Astrocyte (in vitro differentiated cells and primary cell): ENCODE measurements around the gene TOB1.

Experiments
- EZH2 ChIP-seq: IDR thresholded peaks from 2 replicates; pipeline ENCODE4 v1.6.1; 2012; ENCODE audit warnings: mild to moderate bottlenecking, low read length, inconsistent platforms; ENCODE audit not compliant: insufficient read depth
- TF ChIP-seq, protein P1 (sequence below): IDR thresholded peaks from 2 replicates; pipeline ENCODE4 v1.5.1; 2011; ENCODE audit warnings: low read depth, mild to moderate bottlenecking, inconsistent platforms, low read length, moderate library complexity; ENCODE audit not compliant: insufficient read depth

- TF ChIP-seq, protein P1, sequence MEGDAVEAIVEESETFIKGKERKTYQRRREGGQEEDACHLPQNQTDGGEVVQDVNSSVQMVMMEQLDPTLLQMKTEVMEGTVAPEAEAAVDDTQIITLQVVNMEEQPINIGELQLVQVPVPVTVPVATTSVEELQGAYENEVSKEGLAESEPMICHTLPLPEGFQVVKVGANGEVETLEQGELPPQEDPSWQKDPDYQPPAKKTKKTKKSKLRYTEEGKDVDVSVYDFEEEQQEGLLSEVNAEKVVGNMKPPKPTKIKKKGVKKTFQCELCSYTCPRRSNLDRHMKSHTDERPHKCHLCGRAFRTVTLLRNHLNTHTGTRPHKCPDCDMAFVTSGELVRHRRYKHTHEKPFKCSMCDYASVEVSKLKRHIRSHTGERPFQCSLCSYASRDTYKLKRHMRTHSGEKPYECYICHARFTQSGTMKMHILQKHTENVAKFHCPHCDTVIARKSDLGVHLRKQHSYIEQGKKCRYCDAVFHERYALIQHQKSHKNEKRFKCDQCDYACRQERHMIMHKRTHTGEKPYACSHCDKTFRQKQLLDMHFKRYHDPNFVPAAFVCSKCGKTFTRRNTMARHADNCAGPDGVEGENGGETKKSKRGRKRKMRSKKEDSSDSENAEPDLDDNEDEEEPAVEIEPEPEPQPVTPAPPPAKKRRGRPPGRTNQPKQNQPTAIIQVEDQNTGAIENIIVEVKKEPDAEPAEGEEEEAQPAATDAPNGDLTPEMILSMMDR, result no peak
- TF ChIP-seq EZH2, result no peak
These were observed 38.6 kb upstream of the TOB1 start for GRCh38 chr17:50904518-50905459.
